T-helper 17 cell (primary cell): ENCODE measurements around the gene UGDH. TPM values are rescaled to one million over a fixed set of nuclear protein-coding genes. Genes with fewer than 3 reads are reported as not detected.
A peak's percentile ranks its signal among the peaks of the same experiment; 100 is the strongest.
"Not testable (repeated sequence)": the region's sequence is repeated elsewhere in the genome, so short reads cannot be mapped to it uniquely, and the experiment has no call there.

Experiments used
- ATAC-seq: fragments of 150-1000 bp; cut with Tn5 transposase; 2 replicates; pipeline ENCODE4 v1.10.0; 2021; ENCODE audit warnings: mild to moderate bottlenecking, moderate library complexity
- DNase-seq, 3 donors: peaks; one replicate each; pipeline versions ENCODE4 v3.0.0 to v3.0.0-alpha.2; 2020 to 2021
- H3K9me3 ChIP-seq: one replicate; pipeline ENCODE4 v1.7.0; 2013; ENCODE audit warnings: low read length, mild to moderate bottlenecking; ENCODE audit not compliant: control insufficient read depth, poor library complexity, severe bottlenecking
- H3K27ac Mint-ChIP-seq: one replicate; pipeline ENCODE4 v1.8.0; 2022; ENCODE audit warnings: mild to moderate bottlenecking, moderate library complexity, mixed read lengths
- H3K27me3 Mint-ChIP-seq: one replicate; pipeline ENCODE4 v1.8.0; 2022; ENCODE audit warnings: mixed read lengths
- H3K36me3 Mint-ChIP-seq: one replicate; pipeline ENCODE4 v1.8.0; 2022; ENCODE audit warnings: low read depth, mixed read lengths
- H3K4me1 Mint-ChIP-seq: one replicate; pipeline ENCODE4 v1.8.0; 2022; ENCODE audit warnings: mild to moderate bottlenecking, mixed read lengths
- H3K4me3 Mint-ChIP-seq: one replicate; pipeline ENCODE4 v1.8.0; 2022; ENCODE audit warnings: mild to moderate bottlenecking, moderate library complexity, mixed read lengths
- total RNA-seq, 4 donors: library from RNA in 2 of 4; stranded (reverse) in 2 of 4; gene quantifications; one replicate each; pipeline ENCODE4 v1.2.3 and lab custom pipeline; 2022 to 2026

UGDH gene
- total RNA-seq, 2 donors from 2014 or later, result 6.1 to 11.3 TPM

- Mint-ChIP-seq H3K4me3 (no peak overlapping the region), H3K27me3 (no peaks in the 10 kb centered on the region), H3K27ac (no peak overlapping the region), H3K4me1 (no peaks in the 10 kb centered on the region), H3K36me3 (no peaks in the 10 kb centered on the region)
- DNase-seq, result no peak
- no peaks in the 10 kb centered on the region for H3K9me3 ChIP-seq
- ATAC-seq, result no peak
Measured at GRCh38 chr4:39544580-39545315, 17.5 kb upstream of the UGDH start.

GRCh38 chr4:39544080-39544479 lies 16.8 kb upstream of the UGDH start:
- DNase-seq, H3K36me3 Mint-ChIP-seq, H3K4me3 Mint-ChIP-seq, ATAC-seq, H3K27ac Mint-ChIP-seq, H3K4me1 Mint-ChIP-seq, H3K27me3 Mint-ChIP-seq, H3K9me3 ChIP-seq: not testable (repeated sequence)

- DNase-seq, result no peak
- ATAC-seq, result no peak
- Mint-ChIP-seq H3K4me3 (no peak overlapping the region), H3K36me3 (no peaks in the 10 kb centered on the region), H3K27me3 (no peaks in the 10 kb centered on the region), H3K27ac (no peak overlapping the region), H3K4me1 (no peaks in the 10 kb centered on the region)
- no peaks in the 10 kb centered on the region for H3K9me3 ChIP-seq
Measured at GRCh38 chr4:39543034-39543433, 15.8 kb upstream of the UGDH start.

DNA sequence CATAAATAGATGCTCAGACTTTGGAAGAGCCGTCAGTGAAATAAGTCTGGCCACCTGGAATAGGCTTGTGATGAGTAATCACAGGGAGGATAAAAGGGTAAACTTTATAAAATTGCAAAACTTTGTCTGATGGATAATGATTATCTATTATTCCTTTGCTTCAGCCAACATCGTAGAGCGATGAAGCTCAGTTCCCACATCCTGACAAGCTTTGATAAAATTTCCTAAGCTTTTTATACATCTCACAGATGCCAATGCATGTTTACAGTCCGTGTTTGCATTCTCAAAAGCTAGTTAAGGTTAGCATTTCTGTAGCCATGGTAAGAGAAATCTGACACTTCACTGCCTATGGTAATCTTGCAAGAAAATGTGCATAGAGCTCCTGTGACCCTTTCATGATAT lies 15.4 kb upstream of the UGDH start:
- ATAC-seq, result no peak
- no peaks in the 10 kb centered on the region for H3K27me3 Mint-ChIP-seq

GRCh38 chr4:39541987-39542610 lies 14.9 kb upstream of the UGDH start:
- Mint-ChIP-seq H3K27me3 (no peaks in the 10 kb centered on the region), H3K4me1 (no peaks in the 10 kb centered on the region), H3K36me3 (no peaks in the 10 kb centered on the region), H3K27ac (no peak overlapping the region), H3K4me3 (no peak overlapping the region)
- H3K9me3 ChIP-seq, result no peaks in the 10 kb centered on the region
- DNase-seq (no peak), ATAC-seq (no peak)

More for the DNA sequence above, 15.4 kb upstream of the UGDH start:
- no peaks in the 10 kb centered on the region for H3K9me3 ChIP-seq
- Mint-ChIP-seq H3K4me1 (no peaks in the 10 kb centered on the region), H3K36me3 (no peaks in the 10 kb centered on the region), H3K27ac (no peak overlapping the region), H3K4me3 (no peak overlapping the region)
- no peak for DNase-seq

GRCh38 chr4:39539089-39539611 lies 11.9 kb upstream of the UGDH start:
- no peaks in the 10 kb centered on the region for H3K27me3 Mint-ChIP-seq

GRCh38 chr4:39533541-39533940 lies 6.3 kb upstream of the UGDH start:
- DNase-seq (no peak), ATAC-seq (no peak)
- Mint-ChIP-seq H3K4me3 (no peak overlapping the region), H3K27ac (no peak overlapping the region), H3K27me3 (no peaks in the 10 kb centered on the region), H3K36me3 (no peaks in the 10 kb centered on the region), H3K4me1 (peaks cover under 1% of the 10 kb centered on the region)
- H3K9me3 ChIP-seq, result no peaks in the 10 kb centered on the region

More at GRCh38 chr4:39539089-39539611, 11.9 kb upstream of the UGDH start:
- Mint-ChIP-seq H3K36me3 (no peaks in the 10 kb centered on the region), H3K27ac (no peak overlapping the region), H3K4me3 (no peak overlapping the region), H3K4me1 (no peaks in the 10 kb centered on the region)
- no peak for DNase-seq
- ATAC-seq, result no peak
- H3K9me3 ChIP-seq, result no peaks in the 10 kb centered on the region

- DNase-seq, H3K4me1 Mint-ChIP-seq, H3K36me3 Mint-ChIP-seq, ATAC-seq, H3K9me3 ChIP-seq, H3K27me3 Mint-ChIP-seq, H3K4me3 Mint-ChIP-seq, H3K27ac Mint-ChIP-seq: not testable (repeated sequence)
Measured at GRCh38 chr4:39532237-39532636, 5.0 kb upstream of the UGDH start.

DNA sequence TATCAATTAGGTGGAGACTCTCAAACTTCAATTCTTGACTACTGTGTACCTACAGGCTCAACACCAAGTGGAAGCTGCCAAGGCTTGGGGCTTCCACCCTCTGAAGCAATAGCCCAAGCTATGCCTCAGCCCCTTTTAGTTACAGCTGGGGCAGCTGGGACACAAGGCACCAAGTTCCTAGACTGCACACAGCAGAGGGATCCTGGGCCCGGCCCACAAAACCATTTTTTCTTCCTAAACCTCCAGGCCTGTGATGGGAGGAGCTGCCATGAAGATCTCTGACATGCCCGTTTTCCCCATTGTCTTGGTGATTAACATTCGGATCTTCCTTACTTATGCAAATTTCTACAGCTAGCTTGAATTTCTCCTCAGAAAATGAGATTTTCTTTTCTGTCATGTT lies 3.4 kb upstream of the UGDH start:
- ATAC-seq, result no peak
- Mint-ChIP-seq H3K4me3 (no peak overlapping the region), H3K36me3 (peaks cover 2% of the 10 kb centered on the region)

DNA sequence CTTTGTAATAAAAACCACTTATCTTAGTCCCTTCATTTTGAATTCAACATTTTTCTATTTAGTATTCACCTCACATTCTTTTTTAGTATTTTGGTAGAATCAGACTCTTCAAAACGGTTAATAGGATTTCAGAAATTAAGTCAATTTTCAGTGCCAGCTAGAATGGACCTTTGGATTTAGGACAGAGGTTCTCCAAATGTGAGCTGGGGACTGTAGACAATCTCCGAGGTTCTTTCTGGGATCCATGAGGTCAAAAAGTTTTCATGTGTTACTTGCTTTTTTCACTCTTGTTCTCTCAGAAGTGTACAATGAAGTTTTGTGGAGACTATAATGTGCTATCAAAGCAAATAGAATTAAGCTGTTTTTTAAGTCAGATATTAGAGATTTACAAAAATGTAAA lies 2.3 kb upstream of the UGDH start:
- Mint-ChIP-seq H3K4me3 (no peak overlapping the region), H3K4me1 (peaks cover 18% of the 10 kb centered on the region), H3K36me3 (peaks cover 2% of the 10 kb centered on the region), H3K27ac (no peak overlapping the region), H3K27me3 (no peaks in the 10 kb centered on the region)
- DNase-seq, result no peak
- no peaks in the 10 kb centered on the region for H3K9me3 ChIP-seq
- ATAC-seq, result no peak

More for the DNA sequence above, 3.4 kb upstream of the UGDH start:
- Mint-ChIP-seq H3K27ac (no peak overlapping the region), H3K4me1 (peaks cover 17% of the 10 kb centered on the region), H3K27me3 (no peaks in the 10 kb centered on the region)
- DNase-seq, result no peak
- H3K9me3 ChIP-seq, result no peaks in the 10 kb centered on the region

GRCh38 chr4:39528061-39528465 lies 824 bp upstream of the UGDH start:
- Mint-ChIP-seq H3K27me3 (no peaks in the 10 kb centered on the region), H3K27ac (peak overlapping the region; percentile 89), H3K4me1 (peaks cover 18% of the 10 kb centered on the region), H3K4me3 (peak overlapping the region; percentile 98), H3K36me3 (peaks cover 2% of the 10 kb centered on the region)
- no peak for DNase-seq
- H3K9me3 ChIP-seq, result no peaks in the 10 kb centered on the region
- ATAC-seq, result no peak

DNA sequence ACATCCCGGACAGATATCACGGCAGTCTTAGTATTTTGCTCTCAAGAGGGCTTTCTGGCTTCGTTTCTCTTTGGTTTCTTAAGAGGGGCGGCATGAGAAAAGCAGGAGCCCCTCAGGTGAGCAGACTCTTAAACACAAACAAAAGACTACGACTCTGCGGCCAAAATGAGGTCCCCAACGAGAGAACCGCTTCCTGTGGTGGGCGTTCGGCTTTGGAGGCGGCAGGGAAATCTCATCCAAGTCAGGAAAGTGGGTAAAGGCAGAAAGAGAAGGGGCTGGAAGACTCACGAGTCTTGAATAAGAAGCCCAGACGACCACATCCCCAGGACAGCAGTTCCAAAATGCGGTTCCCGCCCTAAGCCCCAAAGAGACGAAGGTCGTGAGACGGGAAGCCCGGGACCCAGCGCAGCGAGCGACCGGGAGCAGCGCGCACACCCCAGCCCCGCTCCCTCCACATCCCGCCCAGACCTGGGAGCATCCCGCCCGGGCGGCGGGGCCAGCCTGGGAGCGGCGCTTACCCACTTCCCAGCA lies 409 bp downstream of the UGDH start:
- ATAC-seq (no peak), DNase-seq (no peak)
- no peaks in the 10 kb centered on the region for H3K27me3 Mint-ChIP-seq
- peak overlapping the region; percentile 98 for H3K4me3 Mint-ChIP-seq
- peaks cover 2% of the 10 kb centered on the region for H3K36me3 Mint-ChIP-seq
- H3K27ac Mint-ChIP-seq, result peak overlapping the region; percentile 89
- peaks cover 18% of the 10 kb centered on the region for H3K4me1 Mint-ChIP-seq
- H3K9me3 ChIP-seq, result no peaks in the 10 kb centered on the region

DNA sequence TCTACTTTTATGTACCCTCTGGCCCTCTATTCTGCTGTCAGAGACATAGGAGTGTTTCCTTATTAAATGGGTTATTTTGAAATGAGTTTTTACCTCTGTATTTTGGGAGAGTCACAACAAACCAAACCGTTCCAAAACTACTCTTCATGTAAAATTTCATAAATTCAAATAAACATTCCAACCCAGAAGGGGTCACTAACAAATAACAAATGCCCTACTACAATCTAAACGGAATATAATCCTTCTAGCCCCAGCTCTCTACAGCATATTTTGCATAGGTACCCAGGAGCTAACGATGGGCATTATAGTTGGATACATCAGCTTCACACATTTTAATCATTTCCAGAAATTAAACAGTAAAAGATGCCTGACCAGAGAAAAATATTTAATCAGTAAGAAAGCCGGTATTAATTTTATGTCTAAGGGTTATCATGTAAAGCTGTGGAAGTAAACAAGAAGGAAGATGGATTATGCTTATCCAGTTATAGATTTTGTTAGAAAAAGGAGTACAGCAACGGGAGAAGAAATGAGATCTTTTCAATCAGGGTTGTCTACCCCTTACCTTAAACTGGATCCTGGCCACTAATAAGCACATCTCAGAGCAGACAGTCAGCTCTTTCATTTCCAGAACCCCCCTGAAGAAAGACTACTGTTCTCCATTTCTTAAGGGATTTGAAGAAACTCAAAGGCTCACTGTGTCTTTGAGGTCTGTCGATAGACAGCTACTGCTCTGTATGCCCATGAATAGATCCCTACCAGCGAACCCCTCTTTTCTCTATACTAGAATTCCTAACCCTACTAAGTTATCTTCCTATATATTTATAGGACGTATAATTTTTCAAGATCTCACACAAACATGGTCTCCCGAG lies 1.2 kb downstream of the UGDH start:
- Mint-ChIP-seq H3K36me3 (peaks cover 2% of the 10 kb centered on the region), H3K4me1 (peaks cover 18% of the 10 kb centered on the region), H3K27me3 (no peaks in the 10 kb centered on the region), H3K4me3 (peak overlapping the region; percentile 98), H3K27ac (peak overlapping the region; percentile 89)
- ATAC-seq (no peak), DNase-seq (no peak)
- H3K9me3 ChIP-seq, result no peaks in the 10 kb centered on the region
